ENCODE results near the gene YBX2.

- TF ChIP-seq POLR2AphosphoS5 (IDR thresholded peaks at IDR 0.05; ENCODE audit: low read depth) (no peak), CTCF (IDR thresholded peaks at IDR 0.05; ENCODE audit: insufficient read depth, low read length) (no peak), GABPA (IDR thresholded peaks at IDR 0.05; ENCODE audit: low read depth) (no peak)
Measured at GRCh38 chr17:7263801-7264078, 30.7 kb downstream of the YBX2 start.

All from HL-60 (cell line).